H1 (cell line): ENCODE results near the gene PVR. TPM values are rescaled to one million over a fixed set of nuclear protein-coding genes. Genes with fewer than 3 reads are reported as not detected.

ENCODE experiments used
- CTCF ChIA-PET: fragments of 300-600 bp; sonication (Branson Sonifier 250); formaldehyde crosslinking; loops from one replicate; lab custom pipeline; 2021; ENCODE audit not compliant: partially characterized antibody; lab: Charles Lee
- POLR2A ChIA-PET: fragments of 300-600 bp; sonication (Branson Sonifier 250); formaldehyde crosslinking; loops from one replicate; lab custom pipeline; 2021; ENCODE audit warnings: inconsistent platforms; ENCODE audit not compliant: partially characterized antibody; lab: Charles Lee
- DNase-seq, 2 experiments: peaks; one replicate each; pipeline versions ENCODE4 v3.0.0 to v3.0.0-alpha.2; 2010 to 2022; ENCODE audit warnings: low spot score in 2 of 2, low read depth in 1 of 2, mixed read lengths in 1 of 2
- FAIRE-seq: peaks from 2 replicates; lab custom pipeline; 2011; peaks lifted over from hg19 to GRCh38; lab: Jason Lieb, UNC
- H2AFZ ChIP-seq: 2 replicates; pipeline ENCODE4 v1.8.1; 2012; ENCODE audit warnings: low read length, inconsistent platforms
- H2AK5ac ChIP-seq: 2 replicates; pipeline ENCODE4 v1.6.1; 2013; ENCODE audit warnings: low read depth, low read length
- H2BK120ac ChIP-seq: replicated peaks from 2 replicates; pipeline ENCODE3; 2013; ENCODE audit warnings: low read depth, low read length, inconsistent platforms
- H2BK12ac ChIP-seq: 2 replicates; pipeline ENCODE4 v1.6.1; 2013; ENCODE audit warnings: low read depth, low read length
- H2BK15ac ChIP-seq: 2 replicates; pipeline ENCODE4 v1.6.1; 2013; ENCODE audit warnings: low read length
- H2BK20ac ChIP-seq: 2 replicates; pipeline ENCODE4 v1.6.1; 2013; ENCODE audit warnings: low read length
- H2BK5ac ChIP-seq: 2 replicates; pipeline ENCODE4 v1.6.1; 2013; ENCODE audit warnings: low read depth, low read length
- H3K14ac ChIP-seq: 2 replicates; pipeline ENCODE4 v1.6.1; 2013; ENCODE audit warnings: inconsistent platforms; ENCODE audit not compliant: insufficient read length
- H3K18ac ChIP-seq: 2 replicates; pipeline ENCODE4 v1.6.1; 2013; ENCODE audit warnings: low read length; ENCODE audit errors: extremely low read depth
- H3K23ac ChIP-seq: 2 replicates; pipeline ENCODE4 v1.6.1; 2013; ENCODE audit warnings: inconsistent platforms; ENCODE audit not compliant: insufficient read length
- H3K23me2 ChIP-seq: 2 replicates; pipeline ENCODE4 v1.6.1; 2013; ENCODE audit warnings: low read depth, low read length
- H3K27ac ChIP-seq: 2 replicates; pipeline ENCODE4 v1.6.1; 2011; ENCODE audit warnings: low read depth, low read length, inconsistent platforms
- H3K27me3 ChIP-seq, 4 experiments: replicated peaks in 1 of 4; 1 replicate in 1 of 4; 2 replicates in 3 of 4; pipeline versions ENCODE4 v1.6.1 to v1.8.1; 2011 to 2013; ENCODE audit warnings: low read length in 3 of 4, mild to moderate bottlenecking in 3 of 4, inconsistent platforms in 2 of 4, mixed read lengths in 2 of 4, moderate library complexity in 1 of 4; ENCODE audit not compliant: control insufficient read depth in 3 of 4, insufficient read depth in 3 of 4; ENCODE audit errors: extremely low read depth in 1 of 4
- H3K36me3 ChIP-seq, 4 experiments: 2 replicates each; pipeline versions ENCODE4 v1.6.1 to v1.8.1; 2011 to 2013; ENCODE audit warnings: mild to moderate bottlenecking in 4 of 4, low read length in 3 of 4, moderate library complexity in 2 of 4, control low read depth in 1 of 4, inconsistent platforms in 1 of 4; ENCODE audit not compliant: insufficient read depth in 4 of 4, control insufficient read depth in 2 of 4
- H3K4ac ChIP-seq: replicated peaks from 2 replicates; pipeline ENCODE3; 2013; ENCODE audit warnings: low read length, low read depth, mixed read lengths, inconsistent platforms; ENCODE audit not compliant: insufficient read length
- H3K4me1 ChIP-seq, 4 experiments: replicated peaks in 1 of 4; 1 replicate in 1 of 4; 2 replicates in 3 of 4; pipeline versions ENCODE4 v1.6.1 to v1.8.1; 2011 to 2013; ENCODE audit warnings: low read length in 3 of 4, inconsistent platforms in 2 of 4, mixed read lengths in 1 of 4; ENCODE audit not compliant: insufficient read depth in 4 of 4, control insufficient read depth in 3 of 4
- H3K4me2 ChIP-seq, 2 experiments: 2 replicates each; pipeline versions ENCODE4 v1.6.1 to v1.8.1; 2011 to 2013; ENCODE audit warnings: low read depth in 2 of 2, low read length in 2 of 2, control low read depth in 1 of 2, inconsistent platforms in 1 of 2, mild to moderate bottlenecking in 1 of 2; ENCODE audit not compliant: insufficient read depth in 1 of 2
- H3K4me3 ChIP-seq, 4 experiments: fragments of 200-600, 300-600 bp in 1 of 4; sonication (generic), shearing (Covaris generic), sonication (Bioruptor Twin) in 1 of 4; 2 replicates each; pipeline versions ENCODE4 v1.5.1 to v1.8.1; 2011 to 2016; ENCODE audit warnings: low read length in 4 of 4, low read depth in 3 of 4, control low read depth in 2 of 4, inconsistent platforms in 2 of 4, mild to moderate bottlenecking in 2 of 4, mixed read lengths in 1 of 4, moderate library complexity in 1 of 4; ENCODE audit not compliant: insufficient read depth in 2 of 4; ENCODE audit errors: extremely low read depth in 1 of 4
- H3K56ac ChIP-seq: replicated peaks from 2 replicates; pipeline ENCODE3; 2013; ENCODE audit warnings: low read depth, mild to moderate bottlenecking, mixed read lengths, low read length, inconsistent platforms; ENCODE audit not compliant: insufficient read length
- H3K79me1 ChIP-seq: 2 replicates; pipeline ENCODE4 v1.6.1; 2013; ENCODE audit warnings: low read depth, low read length, control low read depth
- H3K79me2 ChIP-seq, 2 experiments: 2 replicates each; pipeline versions ENCODE4 v1.6.1 to v1.8.1; 2012 to 2013; ENCODE audit warnings: low read length in 2 of 2, mild to moderate bottlenecking in 2 of 2, inconsistent platforms in 1 of 2; ENCODE audit not compliant: insufficient read depth in 2 of 2, control insufficient read depth in 1 of 2
- H3K9ac ChIP-seq, 4 experiments: replicated peaks in 1 of 4; 1 replicate in 1 of 4; 2 replicates in 3 of 4; pipeline versions ENCODE4 v1.6.1 to v1.8.1; 2011 to 2013; ENCODE audit warnings: low read depth in 3 of 4, low read length in 3 of 4, control low read depth in 2 of 4, mild to moderate bottlenecking in 2 of 4, moderate library complexity in 2 of 4, inconsistent platforms in 1 of 4; ENCODE audit errors: extremely low read depth in 1 of 4
- H3K9me3 ChIP-seq, 2 experiments: 2 replicates each; pipeline versions ENCODE4 v1.6.1 to v1.8.1; 2012 to 2013; ENCODE audit warnings: mild to moderate bottlenecking in 2 of 2, moderate library complexity in 2 of 2, control low read depth in 1 of 2, inconsistent platforms in 1 of 2, low read depth in 1 of 2, low read length in 1 of 2, mixed read lengths in 1 of 2; ENCODE audit not compliant: insufficient read depth in 2 of 2
- H4K20me1 ChIP-seq, 2 experiments: replicated peaks in 1 of 2; 2 replicates each; pipeline versions ENCODE3 to v1.8.1; 2011 to 2013; ENCODE audit warnings: inconsistent platforms in 2 of 2, low read length in 2 of 2, mild to moderate bottlenecking in 1 of 2; ENCODE audit not compliant: insufficient read depth in 2 of 2, control insufficient read depth in 1 of 2
- H4K5ac ChIP-seq: 2 replicates; pipeline ENCODE4 v1.6.1; 2013; ENCODE audit warnings: low read length, low read depth, mixed read lengths, inconsistent platforms; ENCODE audit not compliant: insufficient read length
- H4K8ac ChIP-seq: 2 replicates; pipeline ENCODE4 v1.8.0; 2013; ENCODE audit warnings: mild to moderate bottlenecking, moderate library complexity, low read length, inconsistent platforms; ENCODE audit not compliant: insufficient read depth; ENCODE audit errors: extremely low read depth
- H4K91ac ChIP-seq: replicated peaks from 2 replicates; pipeline ENCODE3; 2013; ENCODE audit warnings: low read length, mixed read lengths, inconsistent platforms; ENCODE audit not compliant: insufficient read length
- EGR1 ChIP-seq: IDR thresholded peaks from 2 replicates; pipeline ENCODE4 v1.6.1; 2011; ENCODE audit warnings: low read depth, low read length, borderline replicate concordance
- WGBS, 2 experiments: shearing (Covaris generic) in 1 of 2; methylation state at CpG; one replicate each; pipeline versions ENCODE4 v1.1.6 to v1.1.7; 2013 to 2015; ENCODE audit warnings: low lambda C conversion rate in 2 of 2, mixed read lengths in 2 of 2, inconsistent platforms in 1 of 2, low coverage in 1 of 2, missing lambda C conversion rate in 1 of 2; ENCODE audit not compliant: insufficient replicate concordance in 2 of 2, insufficient coverage in 1 of 2, insufficient read length in 1 of 2; ENCODE audit errors: extremely low coverage in 1 of 2, missing lambda C conversion rate in 1 of 2; 5-methylcytosine and 5-hydroxymethylcytosine counted together
- polyA plus RNA-seq, 7 experiments: library from polyadenylated mRNA; depleted of rRNA in 3 of 7; stranded (reverse) in 5 of 7; unstranded in 2 of 7; fragments of >200 nt in 5 of 7; fragments of 200-250 nt in 2 of 7; gene quantifications; 1 replicate in 5 of 7; 2 replicates in 1 of 7; 4 replicates in 1 of 7; pipeline versions ENCODE4 v1.2.1 to v1.2.3, GENCODE V29; 2011 to 2013; ENCODE audit warnings: missing spikeins in 2 of 7, mixed read lengths in 2 of 7
- total RNA-seq: library from RNA; stranded (reverse); fragmentation: NEBNext Ultra II Directional; extraction: Animal tissue kit (Norgen Biotek cat#: 25700); gene quantifications from 2 replicates; pipeline ENCODE4 v1.2.1, GENCODE V29; 2021
- TF ChIP-seq, protein P1 (sequence below), 3 experiments: IDR thresholded peaks; 1 replicate in 2 of 3; 2 replicates in 1 of 3; pipeline versions ENCODE4 v1.5.1 to v1.6.1; 2011; ENCODE audit warnings: low read length in 3 of 3, mild to moderate bottlenecking in 3 of 3, inconsistent platforms in 2 of 3, low read depth in 1 of 3, moderate library complexity in 1 of 3; ENCODE audit not compliant: insufficient read depth in 1 of 3; ENCODE audit errors: control extremely low read depth in 1 of 3

Gene PVR
- total and polyA plus RNA-seq, 2 of the 8 experiments (the other 6 are each of a cell fraction or from before 2014, with no cell fraction given) = 13.3 to 14.8 TPM

DNA sequence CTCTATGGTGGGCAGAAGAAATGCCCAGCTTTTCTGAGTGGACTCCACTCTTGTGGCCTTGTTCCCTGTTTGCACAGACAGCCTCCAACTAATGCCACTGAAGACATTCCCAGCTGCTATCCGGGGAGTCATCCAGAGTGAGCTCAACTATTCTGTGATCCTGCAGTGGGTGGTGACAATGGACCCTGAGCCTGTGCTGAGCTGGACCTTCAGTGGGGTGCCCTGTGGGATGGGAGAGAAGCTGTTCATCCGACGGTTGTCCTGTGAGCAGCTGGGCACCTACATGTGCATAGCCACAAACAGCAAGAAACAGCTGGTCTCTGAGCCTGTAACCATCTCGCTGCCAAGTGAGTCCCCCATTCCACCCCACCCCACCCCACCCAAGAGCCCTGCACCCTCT, 20.1 kb upstream of the PVR start:
- FAIRE-seq = no peak
- Histone ChIP-seq H3K4me1 (no peaks in the 10 kb centered on the region), H3K23ac (no peak overlapping the region), H3K9me3 (no peaks in the 10 kb centered on the region), H3K23me2 (no peaks in the 10 kb centered on the region), H2BK12ac (peak overlapping the region; percentile 60; the same call in 1 of the 2 replicates), H4K20me1 (no peaks in the 10 kb centered on the region), H2AK5ac (no peak overlapping the region), H2BK120ac (no peak overlapping the region), H3K56ac (no peak overlapping the region), H2BK15ac (no peak overlapping the region), H4K8ac (no peak overlapping the region), H3K9ac (no peak overlapping the region), H2BK5ac (no peak overlapping the region), H3K18ac (no peak overlapping the region), H2AFZ (no peak overlapping the region), H4K5ac (no peak overlapping the region), H3K4ac (no peak overlapping the region), H2BK20ac (no peak overlapping the region), H3K4me3 (no peak overlapping the region), H3K27me3 (no peaks in the 10 kb centered on the region; a peak in 1 of 7 replicates), H4K91ac (no peak overlapping the region), H3K14ac (no peak overlapping the region), H3K36me3 (no peaks in the 10 kb centered on the region), H3K27ac (no peak overlapping the region), H3K79me1 (no peaks in the 10 kb centered on the region), H3K79me2 (no peaks in the 10 kb centered on the region), H3K4me2 (no peak overlapping the region)
- DNase-seq = no peak
- ChIA-PET CTCF (interaction anchor here (0.7 to 5.4 kb wide), 7 partner anchors 9 to 101 kb away, joined by 3 to 29 read pairs (median 4); no protein-coding TSS in a partner anchor), POLR2A (no interaction called here)
- 96% methylated on average over 4 of the region's 4 CpGs; no CpG with 5 or more reads in 1 of the 2 experiments for WGBS, 2 experiments
- TF ChIP-seq, protein P1, sequence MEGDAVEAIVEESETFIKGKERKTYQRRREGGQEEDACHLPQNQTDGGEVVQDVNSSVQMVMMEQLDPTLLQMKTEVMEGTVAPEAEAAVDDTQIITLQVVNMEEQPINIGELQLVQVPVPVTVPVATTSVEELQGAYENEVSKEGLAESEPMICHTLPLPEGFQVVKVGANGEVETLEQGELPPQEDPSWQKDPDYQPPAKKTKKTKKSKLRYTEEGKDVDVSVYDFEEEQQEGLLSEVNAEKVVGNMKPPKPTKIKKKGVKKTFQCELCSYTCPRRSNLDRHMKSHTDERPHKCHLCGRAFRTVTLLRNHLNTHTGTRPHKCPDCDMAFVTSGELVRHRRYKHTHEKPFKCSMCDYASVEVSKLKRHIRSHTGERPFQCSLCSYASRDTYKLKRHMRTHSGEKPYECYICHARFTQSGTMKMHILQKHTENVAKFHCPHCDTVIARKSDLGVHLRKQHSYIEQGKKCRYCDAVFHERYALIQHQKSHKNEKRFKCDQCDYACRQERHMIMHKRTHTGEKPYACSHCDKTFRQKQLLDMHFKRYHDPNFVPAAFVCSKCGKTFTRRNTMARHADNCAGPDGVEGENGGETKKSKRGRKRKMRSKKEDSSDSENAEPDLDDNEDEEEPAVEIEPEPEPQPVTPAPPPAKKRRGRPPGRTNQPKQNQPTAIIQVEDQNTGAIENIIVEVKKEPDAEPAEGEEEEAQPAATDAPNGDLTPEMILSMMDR (IDR thresholded peaks at IDR 0.05; ENCODE audit: control extremely low read depth in 1 of 3, insufficient read depth in 1 of 3, low read depth in 1 of 3, low read length in 3 of 3) = no peak
- no peak for TF ChIP-seq EGR1
